ENCODE measurements around the gene BATF3.

GRCh38 chr1:212745303-212745702 lies 45.7 kb upstream of the BATF3 start:
- TF ChIP-seq CTCF (conservative IDR thresholded peaks at IDR 0.05) = no peak
- no peak for TF ChIP-seq ZFX (IDR thresholded peaks at IDR 0.05)

Data from C4-2B (cell line).